Endothelial cell of umbilical vein (primary cell): ENCODE results near the gene NYAP2. TPM values are rescaled to one million over a fixed set of nuclear protein-coding genes. Genes with fewer than 3 reads are reported as not detected.

ENCODE experiments used
- BruUV-seq: library from RNA; stranded (reverse); fragments of 400-500 nt; replicated peaks from 2 replicates; lab custom pipeline; 2021; lab: Mats Ljungman, UMichigan
- CTCF ChIA-PET: fragments of 300-600, 350-600 bp; sonication (Branson Sonifier 250); formaldehyde crosslinking; loops from one replicate; lab custom pipeline; 2021; ENCODE audit warnings: antibody characterized with exemption, inconsistent platforms; lab: Charles Lee
- POLR2A ChIA-PET: fragments of 300-600, 350-600 bp; sonication (Branson Sonifier 250); formaldehyde crosslinking; loops from one replicate; lab custom pipeline; 2021; ENCODE audit warnings: antibody characterized with exemption, inconsistent platforms; lab: Charles Lee
- DNase-seq: peaks from one replicate; pipeline ENCODE4 v3.0.0-alpha.2; 2011; ENCODE audit warnings: low read depth, low spot score
- FAIRE-seq: peaks from 2 replicates; lab custom pipeline; 2011; peaks lifted over from hg19 to GRCh38; lab: Jason Lieb, UNC
- H2AFZ ChIP-seq: 2 replicates; pipeline ENCODE4 v1.6.0; 2012; ENCODE audit warnings: low read depth, low read length, control low read depth, inconsistent platforms
- H3K27ac ChIP-seq: 2 replicates; pipeline ENCODE4 v1.5.1; 2011; ENCODE audit warnings: low read depth, mild to moderate bottlenecking, control low read depth, low read length, moderate library complexity; ENCODE audit not compliant: insufficient read depth
- H3K27me3 ChIP-seq, 2 experiments: 2 replicates each; pipeline versions ENCODE4 v1.6.0 to v1.6.1; 2011; ENCODE audit warnings: low read length in 2 of 2, mixed read lengths in 1 of 2; ENCODE audit not compliant: control insufficient read depth in 2 of 2, insufficient read depth in 2 of 2
- H3K36me3 ChIP-seq, 2 experiments: 2 replicates in 1 of 2; 3 replicates in 1 of 2; pipeline ENCODE4 v1.5.1; 2011; ENCODE audit warnings: low read length in 2 of 2, mild to moderate bottlenecking in 1 of 2, moderate library complexity in 1 of 2; ENCODE audit not compliant: control insufficient read depth in 2 of 2, insufficient read depth in 2 of 2; ENCODE audit errors: extremely low read depth in 1 of 2
- H3K4me1 ChIP-seq: 3 replicates; pipeline ENCODE4 v1.5.1; 2011; ENCODE audit warnings: mild to moderate bottlenecking, low read length; ENCODE audit not compliant: control insufficient read depth, insufficient read depth; ENCODE audit errors: extremely low read depth
- H3K4me2 ChIP-seq: 2 replicates; pipeline ENCODE4 v1.6.1; 2011; ENCODE audit warnings: low read length, control low read depth, mixed read lengths; ENCODE audit not compliant: insufficient read depth
- H3K4me3 ChIP-seq, 3 experiments: fragments of 200-600 bp in 1 of 3; sonication (generic), shearing (Covaris generic) in 1 of 3; replicated peaks in 1 of 3; 2 replicates each; pipeline ENCODE4 v1.5.1; 2011 to 2016; ENCODE audit warnings: control low read depth in 3 of 3, low read length in 3 of 3, mild to moderate bottlenecking in 2 of 3, inconsistent platforms in 1 of 3, low read depth in 1 of 3, moderate library complexity in 1 of 3; ENCODE audit not compliant: insufficient read depth in 1 of 3
- H3K79me2 ChIP-seq: 2 replicates; pipeline ENCODE4 v1.6.0; 2012; ENCODE audit warnings: low read length, inconsistent platforms; ENCODE audit not compliant: control insufficient read depth, insufficient read depth
- H3K9ac ChIP-seq: replicated peaks from 2 replicates; pipeline ENCODE3; 2011; ENCODE audit warnings: low read length, control low read depth; ENCODE audit not compliant: insufficient read depth; ENCODE audit errors: extremely low read depth
- H3K9me1 ChIP-seq: replicated peaks from 3 replicates; pipeline ENCODE4 v1.6.0; 2011; ENCODE audit warnings: mild to moderate bottlenecking, low read length; ENCODE audit not compliant: control insufficient read depth, insufficient read depth; ENCODE audit errors: extremely low read depth
- H3K9me3 ChIP-seq: replicated peaks from 2 replicates; pipeline ENCODE4 v1.5.1; 2012; ENCODE audit warnings: low read length, inconsistent platforms; ENCODE audit not compliant: control insufficient read depth, insufficient read depth
- H4K20me1 ChIP-seq: replicated peaks from 2 replicates; pipeline ENCODE3; 2011; ENCODE audit warnings: mild to moderate bottlenecking, low read length; ENCODE audit not compliant: control insufficient read depth, insufficient read depth; ENCODE audit errors: extremely low read depth
- CTCF ChIP-seq, 2 donors: IDR thresholded peaks; 1 replicate in 1 of 2; 2 replicates in 1 of 2; pipeline ENCODE4 v1.5.1; 2011; ENCODE audit warnings: low read length in 2 of 2, mild to moderate bottlenecking in 2 of 2, moderate library complexity in 2 of 2, control low read depth in 1 of 2, inconsistent platforms in 1 of 2, low read depth in 1 of 2; ENCODE audit not compliant: insufficient read depth in 1 of 2; ENCODE audit errors: extremely low read depth in 1 of 2
- EZH2 ChIP-seq: IDR thresholded peaks from 2 replicates; pipeline ENCODE4 v1.6.1; 2012; ENCODE audit warnings: borderline replicate concordance, low read depth, mild to moderate bottlenecking, moderate library complexity, low read length, inconsistent platforms; ENCODE audit not compliant: severe bottlenecking
- FOS ChIP-seq: IDR thresholded peaks from 2 replicates; pipeline ENCODE4 v1.6.1; 2011; ENCODE audit warnings: mild to moderate bottlenecking, low read length, moderate library complexity, borderline replicate concordance; ENCODE audit not compliant: insufficient read depth
- GATA2 ChIP-seq: IDR thresholded peaks from 2 replicates; pipeline ENCODE4 v1.7.0; 2011; ENCODE audit warnings: low read depth, mild to moderate bottlenecking, moderate library complexity, mixed read lengths, low read length; ENCODE audit not compliant: insufficient read length, insufficient read depth
- JUN ChIP-seq: IDR thresholded peaks from 2 replicates; pipeline ENCODE4 v1.6.1; 2011; ENCODE audit warnings: borderline replicate concordance, low read depth; ENCODE audit not compliant: insufficient read length, insufficient read depth
- MAX ChIP-seq: IDR thresholded peaks from 2 replicates; pipeline ENCODE4 v1.6.1; 2011; ENCODE audit not compliant: insufficient read depth, insufficient read length
- MYC ChIP-seq: IDR thresholded peaks from one replicate; pipeline ENCODE4 v1.6.1; 2011; ENCODE audit warnings: mild to moderate bottlenecking, low read depth, low read length
- POLR2A ChIP-seq: IDR thresholded peaks from 2 replicates; pipeline ENCODE4 v1.6.1; 2012; ENCODE audit warnings: low read depth, mild to moderate bottlenecking, control low read depth, low read length
- POLR2AphosphoS5 ChIP-seq: IDR thresholded peaks from 2 replicates; pipeline ENCODE4 v1.6.1; 2012; ENCODE audit warnings: low read depth, mild to moderate bottlenecking, control low read depth, low read length, moderate library complexity; ENCODE audit not compliant: insufficient read depth
- dilution Hi-C: fragments of 300-500 bp; cut with MboI; formaldehyde crosslinking; loops from one replicate; pipeline ENCODE4 v1.15.0; 2019; ENCODE audit warnings: low sequenced_read_pairs; ENCODE audit not compliant: extremely low pct_ligation_motif_present
- intact Hi-C: fragments of 100-400 bp; cut with micrococcal nuclease; formaldehyde crosslinking; loops from one replicate; pipeline ENCODE4 v1.10.0; 2022
- polyA plus RNA-seq, 4 experiments: library from polyadenylated mRNA; depleted of rRNA in 3 of 4; stranded (reverse) in 3 of 4; unstranded in 1 of 4; fragments of >200 nt; gene quantifications; 2 replicates each; pipeline versions ENCODE4 v1.2.1 to v1.2.3, GENCODE V29; 2011 to 2012; ENCODE audit warnings: missing spikeins in 1 of 4
- total RNA-seq: library from RNA; stranded (reverse); gene quantifications from 2 replicates; pipeline ENCODE4 v1.2.3, GENCODE V29; 2021

NYAP2 gene
- total and polyA plus RNA-seq, 2 donors (not counting 3 experiments of a cell fraction or from before 2014, with no cell fraction given): not detected

GRCh38 chr2:225581135-225581534, 181.6 kb downstream of the NYAP2 start:
- DNase-seq (no peak), FAIRE-seq (no peak)
- ChIA-PET POLR2A (no interaction called here), CTCF (no interaction called here)
- intact Hi-C loops: no loop called here
- dilution Hi-C loops: no loop called here
- Histone ChIP-seq H3K79me2 (no peaks in the 10 kb centered on the region), H4K20me1 (no peaks in the 10 kb centered on the region), H3K4me1 (no peaks in the 10 kb centered on the region), H3K9ac (no peak overlapping the region), H3K36me3 (no peaks in the 10 kb centered on the region), H3K9me3 (no peaks in the 10 kb centered on the region), H3K27me3 (no peaks in the 10 kb centered on the region), H3K4me2 (no peak overlapping the region), H3K9me1 (no peaks in the 10 kb centered on the region), H3K27ac (no peak overlapping the region), H3K4me3 (no peak overlapping the region), H2AFZ (no peak overlapping the region)
- no peak for TF ChIP-seq FOS
- no peak for TF ChIP-seq MYC
- no peak for TF ChIP-seq JUN
- TF ChIP-seq CTCF (IDR thresholded peaks at IDR 0.05; ENCODE audit: extremely low read depth in 1 of 2, insufficient read depth in 1 of 2, low read depth in 1 of 2, low read length in 2 of 2): no peak
- no peak for TF ChIP-seq MAX
- TF ChIP-seq EZH2: no peak
- no peak for TF ChIP-seq POLR2AphosphoS5
- TF ChIP-seq GATA2: no peak
- no peak for TF ChIP-seq POLR2A
- BruUV-seq: no TSS peak
